Loucy (cell line): ENCODE measurements around the gene IGFBP3.

ENCODE experiments used
- H2AFZ ChIP-seq: fragments of 200-600 bp; sonication (generic); 2 replicates; pipeline ENCODE4 v1.6.0; 2016; ENCODE audit warnings: antibody characterized with exemption, mild to moderate bottlenecking, low read length, moderate library complexity
- H3F3A ChIP-seq: fragments of 200-600 bp; 2 replicates; pipeline ENCODE4 v1.6.0; 2016; ENCODE audit warnings: antibody characterized with exemption, low read depth, mild to moderate bottlenecking
- H3K27me3 ChIP-seq: fragments of 200-600 bp; sonication (generic); 2 replicates; pipeline ENCODE4 v1.6.1; 2014; ENCODE audit warnings: low read length, mild to moderate bottlenecking; ENCODE audit not compliant: insufficient read depth, poor library complexity, severe bottlenecking
- H3K36me3 ChIP-seq: fragments of 200-600 bp; sonication (generic); 2 replicates; pipeline ENCODE4 v1.6.1; 2016; ENCODE audit warnings: low read length; ENCODE audit not compliant: insufficient read depth
- H3K4me1 ChIP-seq: fragments of 200-600 bp; sonication (generic); 2 replicates; pipeline ENCODE4 v1.5.1; 2014; ENCODE audit warnings: low read length, mild to moderate bottlenecking; ENCODE audit not compliant: insufficient read depth, poor library complexity, severe bottlenecking
- H3K4me2 ChIP-seq: fragments of 200-600 bp; sonication (generic); 2 replicates; pipeline ENCODE4 v1.6.0; 2014; ENCODE audit warnings: antibody characterized with exemption, low read length, low read depth, mild to moderate bottlenecking; ENCODE audit not compliant: poor library complexity, severe bottlenecking
- H3K4me3 ChIP-seq: fragments of 200-600 bp; sonication (generic); 2 replicates; pipeline ENCODE4 v1.5.1; 2014; ENCODE audit warnings: low read length, mild to moderate bottlenecking, mixed read lengths; ENCODE audit not compliant: poor library complexity, severe bottlenecking
- H3K79me2 ChIP-seq: fragments of 200-600 bp; sonication (generic); 2 replicates; pipeline ENCODE4 v1.6.1; 2014; ENCODE audit warnings: low read length; ENCODE audit not compliant: insufficient read depth
- H3K9ac ChIP-seq: fragments of 200-600 bp; sonication (generic); 2 replicates; pipeline ENCODE4 v1.6.0; 2014; ENCODE audit warnings: mild to moderate bottlenecking, low read depth, low read length, moderate library complexity; ENCODE audit not compliant: poor library complexity, severe bottlenecking
- H3K9me2 ChIP-seq: fragments of 200-600 bp; sonication (generic); replicated peaks from 2 replicates; pipeline ENCODE4 v1.6.1; 2016; ENCODE audit warnings: low read depth, low read length, mixed read lengths
- H3K9me3 ChIP-seq: fragments of 200-600 bp; sonication (generic); 2 replicates; pipeline ENCODE4 v1.6.1; 2014; ENCODE audit warnings: mild to moderate bottlenecking, antibody characterized with exemption, low read length, low read depth; ENCODE audit not compliant: insufficient read depth
- H4K20me1 ChIP-seq: fragments of 200-600 bp; sonication (generic); 2 replicates; pipeline ENCODE4 v1.6.0; 2014; ENCODE audit warnings: antibody characterized with exemption, low read length, mild to moderate bottlenecking; ENCODE audit not compliant: insufficient read depth, poor library complexity, severe bottlenecking
- CTCF ChIP-seq: fragments of 200-600 bp; sonication (generic); conservative IDR thresholded peaks from 2 replicates; pipeline ENCODE4 v1.5.1; 2014; ENCODE audit warnings: mild to moderate bottlenecking, antibody characterized with exemption, low read length
- EZH2phosphoT487 ChIP-seq: fragments of 200-600 bp; IDR thresholded peaks from 2 replicates; pipeline ENCODE4 v1.6.1; 2018; ENCODE audit warnings: antibody characterized with exemption, mild to moderate bottlenecking, moderate library complexity, borderline replicate concordance

Gene IGFBP3

GRCh38 chr7:45911311-45911710 is 9.8 kb downstream of the IGFBP3 start:
- Histone ChIP-seq H3K9me3 (no peaks in the 10 kb centered on the region), H3K36me3 (no peaks in the 10 kb centered on the region), H3K27me3 (no peaks in the 10 kb centered on the region), H4K20me1 (no peaks in the 10 kb centered on the region), H3K9me2 (no peaks in the 10 kb centered on the region), H3K4me1 (no peaks in the 10 kb centered on the region), H3F3A (no peaks in the 10 kb centered on the region), H3K4me2 (no peak overlapping the region), H3K9ac (no peak overlapping the region), H3K79me2 (no peaks in the 10 kb centered on the region), H2AFZ (no peak overlapping the region), H3K4me3 (no peak overlapping the region)
- no peak for TF ChIP-seq CTCF
- TF ChIP-seq EZH2phosphoT487, result no peak

GRCh38 chr7:45910855-45911254 is 10.2 kb downstream of the IGFBP3 start:
- Histone ChIP-seq H3K36me3 (no peaks in the 10 kb centered on the region), H3K79me2 (no peaks in the 10 kb centered on the region), H4K20me1 (no peaks in the 10 kb centered on the region), H3K27me3 (no peaks in the 10 kb centered on the region), H3K4me3 (no peak overlapping the region), H3K9ac (no peak overlapping the region), H3K4me2 (no peak overlapping the region), H3K9me2 (no peaks in the 10 kb centered on the region), H3K4me1 (no peaks in the 10 kb centered on the region), H3K9me3 (no peaks in the 10 kb centered on the region), H2AFZ (no peak overlapping the region), H3F3A (no peaks in the 10 kb centered on the region)
- TF ChIP-seq CTCF, result no peak
- no peak for TF ChIP-seq EZH2phosphoT487

- no peaks in the 10 kb centered on the region for H4K20me1 ChIP-seq
- H3K4me3 ChIP-seq, result no peak overlapping the region
- H3K9me3 ChIP-seq, result no peaks in the 10 kb centered on the region
- no peak overlapping the region for H3K4me2 ChIP-seq
- H3K27me3 ChIP-seq, result no peaks in the 10 kb centered on the region
- no peaks in the 10 kb centered on the region for H3K4me1 ChIP-seq
- H3F3A ChIP-seq, result no peaks in the 10 kb centered on the region
- no peak overlapping the region for H2AFZ ChIP-seq
- no peaks in the 10 kb centered on the region for H3K79me2 ChIP-seq
- H3K9ac ChIP-seq, result no peak overlapping the region
- H3K9me2 ChIP-seq, result 0 out of 2 replicates have a peak, but pooled peaks cover 5% of the 10 kb centered on the region
- no peak for TF ChIP-seq CTCF
- TF ChIP-seq EZH2phosphoT487, result no peak
- no peaks in the 10 kb centered on the region for H3K36me3 ChIP-seq
Measured at GRCh38 chr7:45909561-45909960, 11.5 kb downstream of the IGFBP3 start.
